Neuronal stem cell (in vitro differentiated cells): ENCODE data around the gene CCL19.

Experiments
- DNase-seq: peaks from one replicate; pipeline ENCODE4 v3.0.0-alpha.2; 2013; ENCODE audit warnings: low spot score
- H2AFZ ChIP-seq: one replicate; pipeline ENCODE4 v1.6.1; 2013; ENCODE audit warnings: mild to moderate bottlenecking, low read length, inconsistent platforms
- H2AK5ac ChIP-seq: 2 replicates; pipeline ENCODE4 v1.6.1; 2013; ENCODE audit warnings: low read depth, mild to moderate bottlenecking, inconsistent platforms, low read length, moderate library complexity, mixed read lengths
- H2BK120ac ChIP-seq: 2 replicates; pipeline ENCODE4 v1.6.1; 2013; ENCODE audit warnings: low read depth, mild to moderate bottlenecking, inconsistent platforms, low read length, moderate library complexity, mixed read lengths
- H2BK12ac ChIP-seq: one replicate; pipeline ENCODE4 v1.6.1; 2013; ENCODE audit warnings: low read length, inconsistent platforms
- H2BK15ac ChIP-seq: 2 replicates; pipeline ENCODE4 v1.6.1; 2013; ENCODE audit warnings: mild to moderate bottlenecking, low read length, inconsistent platforms, mixed read lengths
- H2BK5ac ChIP-seq: one replicate; pipeline ENCODE4 v1.6.1; 2013; ENCODE audit warnings: inconsistent platforms, mild to moderate bottlenecking, low read length, moderate library complexity
- H3K14ac ChIP-seq: one replicate; pipeline ENCODE4 v1.6.1; 2013; ENCODE audit warnings: low read length, inconsistent platforms
- H3K18ac ChIP-seq: 2 replicates; pipeline ENCODE4 v1.6.1; 2013; ENCODE audit warnings: low read length, inconsistent platforms
- H3K23ac ChIP-seq: 2 replicates; pipeline ENCODE4 v1.6.1; 2013; ENCODE audit warnings: low read depth, mild to moderate bottlenecking, mixed read lengths, low read length, inconsistent platforms; ENCODE audit not compliant: poor library complexity
- H3K27ac ChIP-seq: replicated peaks from 3 replicates; pipeline ENCODE4 v1.5.1; 2013; ENCODE audit warnings: low read length, inconsistent platforms
- H3K27me3 ChIP-seq, 3 experiments: 2 replicates each; pipeline ENCODE4 v1.6.1; 2013; ENCODE audit warnings: low read length in 3 of 3, mild to moderate bottlenecking in 2 of 3, inconsistent platforms in 1 of 3, low read depth in 1 of 3, mixed read lengths in 1 of 3, moderate library complexity in 1 of 3; ENCODE audit not compliant: control insufficient read depth in 3 of 3, insufficient read depth in 3 of 3
- H3K36me3 ChIP-seq, 2 donors: replicated peaks in 1 of 2; 2 replicates each; pipeline ENCODE4 v1.6.1; 2013; ENCODE audit warnings: low read length in 2 of 2; ENCODE audit not compliant: control insufficient read depth in 2 of 2, insufficient read depth in 2 of 2
- H3K4ac ChIP-seq: 2 replicates; pipeline ENCODE4 v1.6.1; 2013; ENCODE audit warnings: inconsistent platforms, mild to moderate bottlenecking, low read length, moderate library complexity
- H3K4me1 ChIP-seq, 2 donors: 1 replicate in 1 of 2; 2 replicates in 1 of 2; pipeline ENCODE4 v1.6.1; 2013; ENCODE audit warnings: low read length in 2 of 2, low read depth in 1 of 2; ENCODE audit not compliant: control insufficient read depth in 2 of 2, insufficient read depth in 1 of 2
- H3K4me2 ChIP-seq: one replicate; pipeline ENCODE4 v1.6.1; 2013; ENCODE audit warnings: mild to moderate bottlenecking, low read length, inconsistent platforms; ENCODE audit not compliant: insufficient read depth, poor library complexity, severe bottlenecking
- H3K4me3 ChIP-seq, 2 donors: 2 replicates each; pipeline ENCODE4 v1.5.1; 2013; ENCODE audit warnings: low read length in 2 of 2, mild to moderate bottlenecking in 2 of 2, inconsistent platforms in 1 of 2, moderate library complexity in 1 of 2
- H3K79me1 ChIP-seq: one replicate; pipeline ENCODE4 v1.6.1; 2013; ENCODE audit warnings: low read depth, mild to moderate bottlenecking, inconsistent platforms, low read length, moderate library complexity
- H3K9ac ChIP-seq: one replicate; pipeline ENCODE4 v1.6.1; 2013; ENCODE audit warnings: mild to moderate bottlenecking, low read depth, low read length, inconsistent platforms; ENCODE audit not compliant: poor library complexity
- H3K9me3 ChIP-seq, 2 donors: replicated peaks in 1 of 2; 2 replicates each; pipeline versions ENCODE3 to v1.6.1; 2013; ENCODE audit warnings: low read length in 2 of 2, mild to moderate bottlenecking in 2 of 2, inconsistent platforms in 1 of 2, low read depth in 1 of 2, mixed read lengths in 1 of 2, moderate library complexity in 1 of 2; ENCODE audit not compliant: control insufficient read depth in 2 of 2, insufficient read depth in 1 of 2
- H4K8ac ChIP-seq: one replicate; pipeline ENCODE4 v1.6.1; 2013; ENCODE audit warnings: low read depth, mild to moderate bottlenecking, inconsistent platforms, low read length, moderate library complexity
- H4K91ac ChIP-seq: one replicate; pipeline ENCODE4 v1.6.1; 2013; ENCODE audit warnings: low read length, low read depth, mild to moderate bottlenecking, inconsistent platforms; ENCODE audit not compliant: poor library complexity
- WGBS, 2 donors: extraction: QIAGEN DNeasy Blood & Tissue Kit; methylation state at CpG; one replicate each; pipeline ENCODE4 v1.1.7; 2013; ENCODE audit warnings: missing lambda C conversion rate in 2 of 2, mixed read lengths in 1 of 2; ENCODE audit not compliant: insufficient read length in 2 of 2, insufficient replicate concordance in 1 of 2; ENCODE audit errors: extremely low coverage in 2 of 2; 5-methylcytosine and 5-hydroxymethylcytosine counted together

Gene CCL19

GRCh38 chr9:34662526-34663302 is 28.4 kb downstream of the CCL19 start, which contains the start of gene CCL27:
CCL27 (minus strand) TSS chr9:34662657; CDS start chr9:34662633, 24 bp downstream.
- no peak within 1 kb of the TSS for H3K18ac ChIP-seq
- peaks cover 0 to 4% of the 10 kb centered on the region in 2 donors for H3K36me3 ChIP-seq
- no peak within 1 kb of the TSS for H3K9ac ChIP-seq
- H2BK5ac ChIP-seq: no peak within 1 kb of the TSS
- peaks cover 0 to 7% of the 10 kb centered on the region in 2 donors for H3K4me1 ChIP-seq
- H3K27me3 ChIP-seq: no peaks in the 10 kb centered on the region
- H3K4me2 ChIP-seq: no peak within 1 kb of the TSS
- H2AFZ ChIP-seq: no peak within 1 kb of the TSS
- H3K4ac ChIP-seq: no peak within 1 kb of the TSS
- no peak within 1 kb of the TSS for H4K8ac ChIP-seq
- peak within 1 kb of the TSS; percentile 23 for H2BK15ac ChIP-seq
- no peaks in the 10 kb centered on the region for H3K9me3 ChIP-seq
- no peak within 1 kb of the TSS for H3K23ac ChIP-seq
- no CpG with 5 or more reads among the region's 4 CpGs for WGBS, 2 donors
- DNase-seq: no peak
- no peak within 1 kb of the TSS for H3K14ac ChIP-seq
- H2BK120ac ChIP-seq: no peak within 1 kb of the TSS
- no peak within 1 kb of the TSS for H4K91ac ChIP-seq
- H3K79me1 ChIP-seq: no peaks in the 10 kb centered on the region
- H3K4me3 ChIP-seq: no peak within 1 kb of the TSS
- no peak within 1 kb of the TSS for H2BK12ac ChIP-seq
- H3K27ac ChIP-seq: no peak within 1 kb of the TSS
- peak within 1 kb of the TSS; percentile 27 for H2AK5ac ChIP-seq

- no peak overlapping the region for H2AFZ ChIP-seq
- H3K4me2 ChIP-seq: no peak overlapping the region
- H3K27me3 ChIP-seq: no peaks in the 10 kb centered on the region
- peak overlapping the region in 1 of 2 donors; percentile 47 for H3K4me3 ChIP-seq
- no peak overlapping the region for H2BK15ac ChIP-seq
- H3K4me1 ChIP-seq: peaks cover 0 to 3% of the 10 kb centered on the region in 2 donors
- WGBS, 2 donors: no CpG with 5 or more reads among the region's 8 CpGs
- no peak overlapping the region for H2AK5ac ChIP-seq
- no peak overlapping the region for H3K23ac ChIP-seq
- H3K14ac ChIP-seq: no peak overlapping the region
- H4K91ac ChIP-seq: no peak overlapping the region
- no peak overlapping the region for H3K4ac ChIP-seq
- H3K27ac ChIP-seq: no peak overlapping the region
- H3K9ac ChIP-seq: no peak overlapping the region
- no peaks in the 10 kb centered on the region for H3K36me3 ChIP-seq
- peak overlapping the region; percentile 63 for H2BK5ac ChIP-seq
- no peak overlapping the region for H4K8ac ChIP-seq
- H3K9me3 ChIP-seq: no peaks in the 10 kb centered on the region
- no peak overlapping the region for H3K18ac ChIP-seq
- H3K79me1 ChIP-seq: no peaks in the 10 kb centered on the region
- DNase-seq: no peak
- H2BK12ac ChIP-seq: no peak overlapping the region
- no peak overlapping the region for H2BK120ac ChIP-seq
Measured at GRCh38 chr9:34659592-34660253, 31.4 kb downstream of the CCL19 start.

GRCh38 chr9:34658461-34658860 is 32.6 kb downstream of the CCL19 start:
- H4K91ac ChIP-seq: no peak overlapping the region
- H2BK5ac ChIP-seq: no peak overlapping the region
- H2BK15ac ChIP-seq: no peak overlapping the region
- no peak for DNase-seq
- no CpG with 5 or more reads among the region's 14 CpGs for WGBS, 2 donors
- no peak overlapping the region for H3K23ac ChIP-seq
- H3K9ac ChIP-seq: no peak overlapping the region
- peaks cover 6 to 8% of the 10 kb centered on the region in 2 donors for H3K4me1 ChIP-seq
- no peak overlapping the region for H2AFZ ChIP-seq
- no peaks in the 10 kb centered on the region for H3K79me1 ChIP-seq
- H4K8ac ChIP-seq: no peak overlapping the region
- H3K4ac ChIP-seq: no peak overlapping the region
- H3K27ac ChIP-seq: no peak overlapping the region
- H2BK120ac ChIP-seq: no peak overlapping the region
- H3K4me2 ChIP-seq: no peak overlapping the region
- H2BK12ac ChIP-seq: no peak overlapping the region
- H2AK5ac ChIP-seq: no peak overlapping the region
- no peaks in the 10 kb centered on the region for H3K36me3 ChIP-seq
- H3K9me3 ChIP-seq: no peaks in the 10 kb centered on the region
- no peak overlapping the region for H3K14ac ChIP-seq
- no peak overlapping the region for H3K18ac ChIP-seq
- H3K4me3 ChIP-seq: no peak overlapping the region
- no peaks in the 10 kb centered on the region for H3K27me3 ChIP-seq

GRCh38 chr9:34656992-34657391 is 34.1 kb downstream of the CCL19 start:
- H2AK5ac ChIP-seq: peak overlapping the region; percentile 15
- no CpG with 5 or more reads among the region's 5 CpGs for WGBS, 2 donors
- H2BK5ac ChIP-seq: no peak overlapping the region
- H3K27me3 ChIP-seq: no peaks in the 10 kb centered on the region
- H3K9me3 ChIP-seq: no peaks in the 10 kb centered on the region
- H3K4me1 ChIP-seq: peaks cover 20 to 22% of the 10 kb centered on the region in 2 donors
- no peak overlapping the region for H2BK15ac ChIP-seq
- H2BK12ac ChIP-seq: no peak overlapping the region
- peak overlapping the region; percentile 25 for H3K23ac ChIP-seq
- no peak overlapping the region for H3K14ac ChIP-seq
- no peak overlapping the region for H3K4ac ChIP-seq
- no peak overlapping the region for H3K4me3 ChIP-seq
- no peak overlapping the region for H3K27ac ChIP-seq
- H4K91ac ChIP-seq: no peak overlapping the region
- H3K4me2 ChIP-seq: no peak overlapping the region
- no peak overlapping the region for H3K18ac ChIP-seq
- H2BK120ac ChIP-seq: no peak overlapping the region
- DNase-seq: no peak
- no peak overlapping the region for H4K8ac ChIP-seq
- H2AFZ ChIP-seq: no peak overlapping the region
- peaks cover 1% of the 10 kb centered on the region for H3K79me1 ChIP-seq
- no peak overlapping the region for H3K9ac ChIP-seq
- no peaks in the 10 kb centered on the region for H3K36me3 ChIP-seq
